HepG2 (cell line): ENCODE results near the gene EGFL8. TPM values are rescaled to one million over a fixed set of nuclear protein-coding genes. Genes with fewer than 3 reads are reported as not detected.

Experiments used
- CSRNP2 ChIP-seq: sonication (generic); formaldehyde crosslinking; conservative IDR thresholded peaks from 2 replicates; pipeline ENCODE4 v1.8.0; 2022; ENCODE audit warnings: low read depth, missing genetic modification reagents
- CTCF ChIP-seq: sonication (generic); formaldehyde crosslinking; IDR thresholded peaks from 2 replicates; pipeline ENCODE4 v1.5.0; 2020; ENCODE audit warnings: mild to moderate bottlenecking, missing genetic modification reagents, moderate library complexity
- EED ChIP-seq: sonication (generic); formaldehyde crosslinking; IDR thresholded peaks from 2 replicates; pipeline ENCODE4 v1.5.0; 2020; ENCODE audit warnings: mild to moderate bottlenecking, missing genetic modification reagents
- GLI4 ChIP-seq: sonication (generic); formaldehyde crosslinking; IDR thresholded peaks from 2 replicates; pipeline ENCODE4 v1.5.1; 2020; ENCODE audit warnings: missing genetic modification reagents, mild to moderate bottlenecking, moderate library complexity, borderline replicate concordance
- HNF1B ChIP-seq: sonication (generic); formaldehyde crosslinking; IDR thresholded peaks from 2 replicates; pipeline ENCODE4 v1.5.1; 2020; ENCODE audit warnings: mild to moderate bottlenecking, moderate library complexity, missing genetic modification reagents
- MED13 ChIP-seq: sonication (generic); formaldehyde crosslinking; IDR thresholded peaks from 2 replicates; pipeline ENCODE4 v1.5.0; 2020; ENCODE audit warnings: missing genetic modification reagents
- PCBP2 ChIP-seq: fragments of 200-400 bp; formaldehyde crosslinking; optimal IDR thresholded peaks from 2 replicates; pipeline ENCODE3; 2018; ENCODE audit warnings: low read length, low read depth; ENCODE audit not compliant: poor library complexity, severe bottlenecking
- PHF5A ChIP-seq: IDR thresholded peaks from one replicate; pipeline ENCODE4 v1.6.1; 2018; ENCODE audit warnings: low read depth, missing genetic modification reagents; ENCODE audit not compliant: unreplicated experiment
- POLR2AphosphoS5 ChIP-seq: IDR thresholded peaks from 2 replicates; pipeline ENCODE4 v1.6.1; 2012; ENCODE audit warnings: low read depth, low read length
- PRPF4 ChIP-seq: fragments of 200-400 bp; formaldehyde crosslinking; IDR thresholded peaks from 2 replicates; pipeline ENCODE4 v1.6.1; 2016; ENCODE audit warnings: low read length, low read depth; ENCODE audit not compliant: poor library complexity, severe bottlenecking
- REL ChIP-seq: sonication (generic); formaldehyde crosslinking; conservative IDR thresholded peaks from 2 replicates; pipeline ENCODE4 v1.8.0; 2022; ENCODE audit warnings: mild to moderate bottlenecking, missing genetic modification reagents, moderate library complexity
- SNAPC5 ChIP-seq: sonication (generic); formaldehyde crosslinking; IDR thresholded peaks from 2 replicates; pipeline ENCODE4 v1.8.1; 2023; ENCODE audit warnings: mild to moderate bottlenecking, missing genetic modification reagents, borderline replicate concordance
- SYNCRIP ChIP-seq: fragments of 200-400 bp; formaldehyde crosslinking; IDR thresholded peaks from 2 replicates; pipeline ENCODE4 v1.6.1; 2018; ENCODE audit warnings: mild to moderate bottlenecking, low read depth, low read length; ENCODE audit not compliant: insufficient read depth
- THAP8 ChIP-seq: sonication (generic); formaldehyde crosslinking; IDR thresholded peaks from 2 replicates; pipeline ENCODE4 v1.5.1; 2020; ENCODE audit warnings: missing genetic modification reagents, mild to moderate bottlenecking, borderline replicate concordance
- TOPORS ChIP-seq: sonication (generic); formaldehyde crosslinking; IDR thresholded peaks from 2 replicates; pipeline ENCODE4 v1.8.0; 2023; ENCODE audit warnings: mild to moderate bottlenecking, missing genetic modification reagents
- WIZ ChIP-seq: sonication (generic); formaldehyde crosslinking; IDR thresholded peaks from 2 replicates; pipeline ENCODE4 v1.5.1; 2020; ENCODE audit warnings: mild to moderate bottlenecking, missing genetic modification reagents
- ZBTB8A ChIP-seq: sonication (generic); formaldehyde crosslinking; IDR thresholded peaks from 2 replicates; pipeline ENCODE4 v1.4.0; 2020; ENCODE audit warnings: mild to moderate bottlenecking, low read depth, missing genetic modification reagents, borderline replicate concordance
- ZMYM4 ChIP-seq: sonication (generic); formaldehyde crosslinking; IDR thresholded peaks from 2 replicates; pipeline ENCODE4 v1.8.1; 2023; ENCODE audit warnings: mild to moderate bottlenecking, missing genetic modification reagents
- ZNF205 ChIP-seq: IDR thresholded peaks from 2 replicates; pipeline ENCODE4 v1.6.1; 2018; ENCODE audit warnings: missing biosample characterization, missing genetic modification reagents
- ZNF501 ChIP-seq: sonication (generic); formaldehyde crosslinking; IDR thresholded peaks from 2 replicates; pipeline ENCODE4 v1.5.1; 2020; ENCODE audit warnings: mild to moderate bottlenecking, moderate library complexity, missing genetic modification reagents
- ZNF563 ChIP-seq: sonication (generic); formaldehyde crosslinking; IDR thresholded peaks from 2 replicates; pipeline ENCODE4 v1.8.0; 2022; ENCODE audit warnings: mild to moderate bottlenecking, moderate library complexity, missing genetic modification reagents
- ZNF564 ChIP-seq: sonication (generic); formaldehyde crosslinking; IDR thresholded peaks from 2 replicates; pipeline ENCODE4 v1.8.1; 2023; ENCODE audit warnings: mild to moderate bottlenecking, missing genetic modification reagents
- ZNF576 ChIP-seq: sonication (generic); formaldehyde crosslinking; IDR thresholded peaks from 2 replicates; pipeline ENCODE4 v1.4.0; 2020; ENCODE audit warnings: mild to moderate bottlenecking, missing genetic modification reagents
- ZNF776 ChIP-seq: sonication (generic); formaldehyde crosslinking; IDR thresholded peaks from 2 replicates; pipeline ENCODE4 v1.4.0; 2020; ENCODE audit warnings: mild to moderate bottlenecking, missing genetic modification reagents
- polyA plus RNA-seq, 8 experiments: library from polyadenylated mRNA; depleted of rRNA in 3 of 8; stranded (reverse) in 7 of 8; unstranded in 1 of 8; fragments of >200 nt; fragmentation: Illumina TruSeq in 4 of 8; extraction: Trizol in 4 of 8; gene quantifications; 2 replicates each; pipeline versions ENCODE4 v1.2.1 to v1.2.3, GENCODE V29; 2011 to 2016; ENCODE audit warnings: low read depth in 4 of 8, missing spikeins in 1 of 8, mixed read lengths in 1 of 8; ENCODE audit not compliant: insufficient read depth in 1 of 8
- total RNA-seq, 5 experiments: library from RNA; depleted of rRNA; stranded (reverse); fragments of >200 nt; fragmentation: Illumina TruSeq; extraction: Trizol; gene quantifications; 2 replicates each; pipeline ENCODE4 v1.2.3, GENCODE V29; 2016; ENCODE audit warnings: low read depth in 1 of 5

EGFL8 gene
- total and polyA plus RNA-seq, 2 of the 13 experiments (the other 11 are each of a cell fraction or from before 2014, with no cell fraction given): 10.0 to 11.5 TPM

- no peak for TF ChIP-seq CTCF (CRISPR knock-in tag)
- no peak for TF ChIP-seq ZNF563 (CRISPR knock-in tag)
- TF ChIP-seq SNAPC5 (CRISPR knock-in tag): 0 out of 2 replicates have a peak, but pooled peaks have one; percentile 11
- no peak for TF ChIP-seq PRPF4
- TF ChIP-seq ZMYM4 (CRISPR knock-in tag): no peak
- TF ChIP-seq POLR2AphosphoS5: 0 out of 2 replicates have a peak, but pooled peaks have one; percentile 23
- no peak for TF ChIP-seq SYNCRIP
- no peak for TF ChIP-seq TOPORS (CRISPR knock-in tag)
- peak; percentile 99 for TF ChIP-seq PCBP2
- 0 out of 2 replicates have a peak, but pooled peaks have one; percentile 2 for TF ChIP-seq HNF1B
- TF ChIP-seq EED (CRISPR knock-in tag): no peak
- TF ChIP-seq ZNF576 (CRISPR knock-in tag): no peak
- TF ChIP-seq ZNF776: no peak
- 0 out of 2 replicates have a peak, but pooled peaks have one; percentile 11 for TF ChIP-seq ZBTB8A
- TF ChIP-seq PHF5A (CRISPR knock-in tag): no peak
- no peak for TF ChIP-seq ZNF501
- TF ChIP-seq ZNF205 (CRISPR knock-in tag): no peak
- TF ChIP-seq ZNF564 (CRISPR knock-in tag): 0 out of 2 replicates have a peak, but pooled peaks have one; percentile 20
- TF ChIP-seq GLI4 (CRISPR knock-in tag): peak; percentile 60; the same call in 1 of the 2 replicates
- TF ChIP-seq THAP8: no peak
- TF ChIP-seq MED13 (CRISPR knock-in tag): no peak
- TF ChIP-seq CSRNP2 (CRISPR knock-in tag): no peak
- 0 out of 2 replicates have a peak, but pooled peaks have one; percentile 5 for TF ChIP-seq REL (CRISPR knock-in tag)
- TF ChIP-seq WIZ: peak; percentile 41; the same call in 1 of the 2 replicates
Observed at GRCh38 chr6:32175322-32175710, 10.9 kb downstream of the EGFL8 start (continued).
